NCI-H2171 (cell line): ENCODE results near the gene BOD1.

ENCODE experiments used
- DNase-seq: peaks from one replicate; lab custom pipeline; 2025; lab: John Stamatoyannopoulos, UW

The BOD1 gene

DNA sequence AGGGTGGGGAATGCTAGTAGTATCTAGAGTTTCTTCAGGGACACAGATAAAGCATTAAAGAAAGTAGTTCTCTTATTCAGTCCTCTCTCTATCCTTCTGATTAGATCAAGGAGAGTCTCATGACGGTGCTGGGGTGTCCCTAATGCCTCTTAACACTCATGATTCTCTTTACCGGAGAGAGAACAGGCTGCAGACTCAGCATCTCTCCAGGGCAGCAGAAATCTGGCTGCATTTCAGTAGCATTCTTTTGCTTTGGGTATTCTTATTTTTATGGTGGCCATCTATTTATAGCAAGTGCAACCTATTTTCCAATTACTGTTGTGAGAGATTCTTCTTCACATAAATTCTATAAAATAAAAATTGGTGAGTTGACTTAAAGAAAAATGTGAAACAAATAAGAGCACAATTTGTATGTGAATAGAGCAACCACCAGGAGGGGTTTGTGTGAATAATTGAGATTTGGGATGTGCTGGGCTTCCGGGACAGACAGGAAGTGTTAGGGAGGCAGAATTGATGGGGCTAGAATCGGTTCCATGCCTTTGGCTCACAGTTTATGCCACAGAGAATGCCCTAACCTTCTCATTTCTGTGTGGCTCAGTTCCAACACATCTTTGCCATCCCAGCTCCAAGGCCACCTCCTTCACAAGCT, 23.8 kb upstream of the BOD1 start:
- DNase-seq = no peak

DNA sequence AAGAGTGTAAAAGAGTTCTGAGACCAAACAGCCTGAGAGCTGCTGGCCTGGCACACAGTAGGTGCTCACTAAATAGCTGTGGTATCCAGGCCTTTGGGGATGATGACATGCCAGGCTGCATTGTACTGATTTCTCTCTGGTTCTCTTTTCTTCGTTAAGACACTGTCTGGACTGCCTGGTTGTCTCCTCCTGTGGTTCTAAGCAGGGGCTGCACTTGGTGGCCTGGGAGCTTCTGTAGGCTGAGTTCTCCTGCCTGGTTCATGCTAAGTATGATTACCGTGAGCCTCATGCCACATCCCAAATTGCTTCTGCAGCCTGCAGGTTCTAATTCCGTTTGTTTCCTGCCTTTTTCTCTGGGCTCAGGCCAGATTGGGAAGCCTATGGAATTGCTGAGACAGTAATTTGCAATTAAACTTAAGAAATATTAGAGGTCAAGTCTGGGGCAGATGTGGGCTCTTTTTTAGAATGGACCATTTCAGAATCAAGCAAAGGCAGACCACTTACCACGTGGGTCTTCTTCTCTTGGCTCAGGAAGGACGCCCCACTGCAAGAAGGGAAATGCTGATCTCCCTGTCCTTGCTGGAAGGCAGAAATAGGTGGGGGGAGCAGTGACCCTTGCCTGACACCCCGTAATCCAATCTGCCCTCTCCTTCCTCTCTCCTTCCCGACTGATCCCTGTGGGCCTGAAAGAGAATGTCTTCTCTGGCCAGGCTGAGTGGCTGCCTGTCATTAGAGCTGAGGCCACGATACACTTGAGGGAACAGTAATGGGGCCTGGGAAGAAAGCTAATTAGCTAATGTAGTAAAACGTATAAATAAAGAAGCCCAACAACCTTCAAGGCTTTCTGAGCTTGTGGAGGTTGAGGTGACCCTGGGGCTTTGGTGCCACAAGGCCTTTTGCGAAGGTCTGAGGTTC, 21.9 kb upstream of the BOD1 start:
- no peak for DNase-seq

DNA sequence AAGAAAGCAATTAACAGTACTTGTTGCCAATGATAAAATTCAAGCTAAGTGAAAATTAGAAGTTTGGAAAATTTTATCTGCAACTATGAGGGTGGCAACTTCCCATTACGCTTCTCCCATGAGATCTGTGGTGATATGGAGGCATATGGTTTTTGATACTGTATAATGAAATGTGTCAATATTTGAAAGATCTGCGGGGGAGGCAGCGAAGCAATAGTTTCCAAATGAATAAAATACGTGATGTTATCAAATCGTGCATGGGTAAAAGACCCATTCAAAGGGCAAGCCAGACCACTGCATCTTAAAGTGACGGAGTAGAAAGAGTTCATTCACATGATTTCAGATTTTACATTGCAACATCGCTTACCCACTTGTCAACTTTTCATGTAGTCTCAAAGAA, 20.9 kb upstream of the BOD1 start:
- DNase-seq = no peak

- DNase-seq = no peak
These were observed 18.1 kb upstream of the BOD1 start for GRCh38 chr5:173634465-173634983.

DNA sequence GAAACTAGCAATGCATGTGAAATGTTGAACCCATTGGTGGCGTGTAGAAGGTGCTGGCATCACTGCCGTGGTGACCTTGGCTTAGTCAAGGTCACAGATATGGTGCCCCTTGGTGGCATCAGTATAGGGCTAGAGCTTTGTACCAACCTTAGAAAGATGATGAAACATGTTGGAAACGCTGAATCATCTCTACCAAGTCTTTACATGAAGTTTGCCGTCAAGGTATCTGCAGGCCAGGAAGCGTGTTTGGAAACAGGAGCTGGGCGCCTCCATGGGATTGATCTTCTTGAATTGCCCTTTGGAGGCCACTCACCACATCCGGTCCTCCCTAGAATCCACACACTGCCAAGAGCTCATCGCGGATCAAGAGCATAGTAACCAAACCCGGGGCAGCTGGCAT, 16.9 kb upstream of the BOD1 start:
- no peak for DNase-seq

- DNase-seq = no peak
These were observed 15.0 kb upstream of the BOD1 start for GRCh38 chr5:173631478-173631877.

DNA sequence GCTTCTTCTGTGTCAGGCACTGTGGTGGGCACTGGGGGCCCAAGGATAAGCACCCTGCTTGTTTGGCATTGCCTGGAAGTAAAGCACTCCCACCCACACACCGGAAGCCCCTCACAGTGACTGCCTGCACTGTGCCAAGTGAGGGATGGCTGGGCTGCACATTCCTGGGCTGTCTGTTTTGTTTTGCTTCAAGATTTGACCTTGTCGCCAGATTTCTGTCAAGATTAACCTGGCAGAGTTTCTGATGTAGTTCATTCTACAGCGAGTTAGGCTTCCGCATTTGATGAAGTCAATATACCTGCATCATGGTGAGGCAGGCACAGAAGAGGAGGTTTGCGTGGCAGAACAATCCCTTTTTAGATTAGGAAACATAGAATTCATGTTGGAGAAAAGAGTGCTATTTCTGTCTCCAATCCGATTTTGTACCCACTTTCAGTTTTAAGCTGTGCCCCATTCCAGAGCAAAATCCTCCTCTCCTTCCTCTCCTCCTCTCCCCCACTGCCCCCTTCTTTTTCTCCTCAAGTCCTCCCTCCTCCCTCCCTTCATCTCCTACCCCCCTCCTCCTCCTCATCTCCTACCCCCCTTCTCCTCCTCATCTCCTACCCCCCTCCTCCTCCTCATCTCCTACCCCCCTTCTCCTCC, 14.4 kb upstream of the BOD1 start:
- DNase-seq = no peak

DNA sequence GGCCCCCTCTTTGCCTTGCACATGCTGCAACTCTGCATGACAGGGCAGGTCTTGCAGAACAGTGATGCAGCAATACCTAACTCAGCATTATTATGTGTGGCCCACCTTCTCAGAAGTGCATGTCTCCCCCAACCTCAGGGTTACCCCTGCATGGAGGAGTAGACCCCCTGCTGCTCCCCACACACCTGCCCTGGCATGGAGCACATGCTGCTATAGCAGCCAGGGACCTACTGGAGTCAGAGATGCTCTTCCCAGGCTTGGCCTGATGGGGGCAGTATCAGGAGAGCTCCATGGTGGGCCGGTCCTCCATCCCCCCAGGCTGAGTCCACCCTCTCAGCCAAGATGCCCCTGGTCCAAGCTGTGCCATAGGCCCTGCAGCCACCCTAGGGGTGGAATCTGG, 13.2 kb upstream of the BOD1 start:
- no peak for DNase-seq

GRCh38 chr5:173628501-173628900, 12.1 kb upstream of the BOD1 start:
- no peak for DNase-seq

GRCh38 chr5:173627860-173628392, 11.5 kb upstream of the BOD1 start:
- no peak for DNase-seq

DNA sequence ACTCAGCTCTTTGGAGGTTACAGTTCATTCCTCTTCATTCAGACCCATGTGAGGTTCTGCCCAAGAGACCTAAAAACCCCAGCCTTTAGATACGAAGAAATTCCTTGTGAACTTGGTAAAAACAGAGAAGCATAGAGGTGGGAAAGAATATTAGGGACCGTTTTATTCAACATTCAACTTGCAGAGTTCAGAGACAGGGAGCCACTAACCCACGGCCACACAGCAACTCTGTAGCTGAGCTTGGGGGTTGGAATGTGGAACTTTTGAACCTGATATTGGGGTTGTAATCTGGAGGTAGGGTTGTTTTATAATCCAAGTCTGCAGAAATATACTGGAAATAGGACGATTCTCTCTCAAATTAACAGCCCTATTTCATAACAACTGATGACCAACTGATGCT, 10.8 kb upstream of the BOD1 start:
- DNase-seq = no peak

DNA sequence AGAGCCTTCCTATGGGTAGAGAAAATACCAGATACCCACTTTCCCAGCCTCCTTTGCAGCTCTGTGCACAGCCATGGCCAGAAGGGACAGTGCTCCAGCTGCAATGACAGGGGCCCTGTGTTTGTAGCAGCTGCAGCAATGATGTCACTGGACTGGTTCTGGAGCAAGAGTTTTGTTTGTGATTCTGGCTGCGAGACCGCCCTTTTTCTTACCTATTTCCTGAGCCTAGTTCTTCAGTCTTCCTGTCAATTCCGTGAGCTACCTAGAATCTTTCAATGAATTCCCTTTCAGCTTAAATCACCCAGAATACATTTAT, 10.0 kb upstream of the BOD1 start:
- no peak for DNase-seq

DNA sequence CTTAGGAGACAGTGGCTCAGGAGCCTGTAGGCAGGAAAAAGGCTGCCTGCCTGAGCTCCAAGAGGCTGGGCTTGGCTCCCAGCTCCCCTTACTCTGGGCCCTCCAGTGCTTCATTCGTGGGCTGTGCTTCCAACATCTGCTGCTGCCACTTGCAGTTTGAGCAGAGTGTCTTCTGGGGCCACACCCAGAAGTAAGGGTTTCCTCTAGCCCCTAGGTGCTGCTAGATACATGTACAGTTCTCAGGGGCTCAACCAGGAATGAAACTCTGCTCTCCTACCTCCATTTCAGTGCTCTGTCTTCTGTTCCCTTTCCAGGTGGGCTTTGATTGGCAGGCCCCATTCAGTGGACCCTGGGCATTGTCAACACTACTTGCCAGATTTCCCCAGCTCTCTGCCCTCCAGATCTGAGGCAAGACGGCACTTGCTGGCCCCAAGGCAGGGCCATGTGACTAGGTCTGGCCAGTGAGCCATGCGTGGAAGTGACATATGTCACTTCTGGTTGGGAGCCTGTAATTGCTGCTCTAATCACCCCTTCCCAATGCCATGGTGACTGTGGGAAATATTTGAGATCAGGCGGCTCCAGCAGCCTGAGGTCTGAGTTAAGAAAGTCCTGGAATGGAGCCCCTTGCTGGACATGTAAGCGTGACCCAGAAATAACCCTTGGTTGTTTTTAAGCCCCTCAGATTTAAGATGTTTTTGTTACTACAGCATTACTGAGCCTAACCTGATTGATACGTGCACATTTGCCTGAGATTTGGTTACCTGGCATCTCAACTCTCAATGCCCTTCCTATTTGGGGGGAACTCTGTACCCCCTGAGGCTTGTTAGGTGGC, 9.4 kb upstream of the BOD1 start:
- DNase-seq = peak; percentile 8

GRCh38 chr5:173625261-173625660, 8.8 kb upstream of the BOD1 start:
- DNase-seq = no peak

- no peak for DNase-seq
These were observed 7.8 kb upstream of the BOD1 start for GRCh38 chr5:173624282-173624681.

DNA sequence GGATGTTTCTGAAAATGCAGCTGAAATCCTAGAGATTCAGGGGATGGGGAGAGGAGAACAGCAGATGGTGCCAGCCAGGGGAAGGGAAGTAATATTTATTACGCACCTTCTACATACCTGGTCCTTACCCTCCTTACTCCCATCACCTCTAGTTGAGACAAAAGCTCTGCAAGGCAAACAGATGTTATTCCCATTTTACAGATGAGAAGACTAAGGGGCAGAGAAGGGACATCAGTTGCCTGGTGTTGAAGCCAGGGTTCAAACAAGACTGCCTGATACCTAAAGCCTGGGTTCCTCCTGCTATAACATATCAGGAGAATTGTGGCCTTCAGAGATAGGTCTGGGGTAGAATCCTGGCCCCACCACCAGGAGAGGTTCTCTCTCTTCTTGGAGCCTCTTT, 7.3 kb upstream of the BOD1 start:
- DNase-seq = no peak

DNA sequence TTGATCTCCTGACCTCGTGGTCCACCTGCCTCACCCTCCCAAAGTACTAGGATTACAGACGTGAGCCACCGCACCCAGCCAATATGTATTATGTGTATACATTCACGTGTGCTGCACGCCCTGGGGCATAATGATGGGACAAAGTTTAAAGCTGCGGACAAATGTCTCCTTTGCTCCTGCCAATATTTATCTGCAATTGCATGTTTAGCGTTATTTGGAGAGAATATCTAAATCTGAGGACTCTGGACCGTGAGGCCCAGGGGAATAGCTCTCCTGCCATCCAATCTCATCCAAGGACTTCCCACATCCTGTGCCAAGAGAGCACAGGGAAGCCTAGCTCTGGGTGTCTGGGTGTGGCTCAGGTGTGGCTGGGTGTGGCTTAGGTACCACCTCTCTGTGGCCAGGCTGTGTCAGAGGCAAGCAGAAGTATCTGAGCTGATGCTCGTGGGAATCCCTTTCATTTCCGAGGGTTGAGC, 6.9 kb upstream of the BOD1 start:
- peak; percentile 22 for DNase-seq

DNA sequence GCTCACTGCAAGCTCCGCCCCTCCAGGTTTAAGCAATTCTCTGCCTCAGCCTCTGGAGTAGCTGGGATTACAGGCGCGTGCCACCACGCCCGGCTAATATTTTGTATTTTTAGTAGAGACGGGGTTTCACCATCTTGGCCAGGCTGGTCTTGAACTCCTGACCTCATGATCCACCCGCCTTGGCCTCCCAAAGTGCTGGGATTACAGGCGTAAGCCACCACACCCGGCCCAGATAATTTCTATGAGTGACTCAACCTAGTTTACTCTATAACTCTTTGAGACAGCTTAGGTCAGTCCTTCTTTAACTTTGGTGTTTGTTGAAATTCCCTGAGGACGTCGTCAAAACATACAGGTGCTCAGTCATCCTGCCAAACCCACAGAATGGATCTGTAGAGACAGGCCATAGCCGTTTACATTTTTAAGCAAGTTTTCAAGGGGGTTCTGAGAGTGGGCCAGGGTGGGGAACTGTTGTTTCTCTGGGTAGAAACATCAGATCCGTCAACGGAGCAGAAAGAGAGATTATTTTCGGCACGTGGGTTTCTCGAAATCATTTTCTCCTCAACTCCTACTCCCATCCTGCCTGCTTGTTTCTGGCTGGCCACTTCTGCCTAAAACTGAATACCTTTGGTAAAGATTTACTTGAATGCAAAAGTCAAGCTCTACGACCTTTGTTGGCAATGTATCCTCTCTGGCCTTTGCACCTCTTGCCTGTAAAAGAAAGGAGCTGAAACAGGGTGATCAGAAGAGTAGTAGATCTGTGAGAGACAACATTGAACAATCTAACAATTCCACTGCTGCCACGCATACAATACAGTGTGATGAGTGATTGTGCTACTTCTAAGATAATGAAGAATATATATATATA, 6.0 kb upstream of the BOD1 start:
- no peak for DNase-seq

DNA sequence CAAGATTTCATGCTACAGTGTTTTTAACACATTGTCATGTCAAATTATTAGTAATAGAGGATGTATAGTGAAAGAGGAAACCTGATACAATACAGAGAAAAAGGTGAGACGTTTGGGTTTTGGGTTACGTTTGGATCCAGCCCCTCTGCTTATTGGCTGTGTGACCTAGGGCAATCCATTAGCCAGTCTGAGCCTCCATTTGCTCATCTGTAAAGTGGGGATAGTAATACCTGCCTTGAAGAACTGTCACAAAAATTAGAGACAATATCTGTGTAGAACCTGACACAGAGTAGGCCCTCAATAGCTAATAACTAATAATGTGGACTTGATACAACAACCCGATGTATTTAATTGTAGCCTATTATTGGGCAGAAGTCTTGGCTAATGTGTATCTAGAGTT, 4.3 kb upstream of the BOD1 start:
- no peak for DNase-seq

DNA sequence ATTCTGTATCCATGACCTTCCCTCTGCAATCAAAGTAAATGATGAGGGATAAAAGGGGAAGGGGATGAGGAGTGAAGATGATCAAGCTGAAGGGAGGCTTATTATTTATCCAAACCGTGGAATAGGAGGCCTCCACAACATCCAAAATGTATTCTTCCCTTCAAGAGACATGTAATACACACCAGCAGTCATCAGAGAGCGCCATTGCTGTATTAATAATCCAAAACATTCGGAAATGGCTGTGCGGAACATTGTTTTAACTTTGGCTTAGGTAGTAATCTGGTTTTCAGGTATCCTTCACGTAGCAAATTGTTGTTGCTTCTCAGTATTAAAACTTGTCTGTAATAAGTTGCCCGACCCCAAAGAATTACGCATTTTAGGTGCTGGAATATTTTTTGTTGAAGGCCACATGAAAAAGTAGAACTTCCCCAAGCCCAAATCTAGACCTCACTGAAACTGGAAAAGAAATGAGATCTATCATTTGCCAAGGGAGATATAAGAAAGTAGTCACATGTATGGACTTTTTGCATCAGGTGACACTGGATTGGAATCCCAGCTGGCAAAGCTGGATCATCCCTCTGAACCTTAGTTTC, 2.6 kb upstream of the BOD1 start:
- peak; percentile 18 for DNase-seq
